ENCODE measurements around the gene MRS2. TPM values are rescaled to one million over a fixed set of nuclear protein-coding genes. Genes with fewer than 3 reads are reported as not detected.

MRS2 gene
- total and polyA plus RNA-seq, 2 donors (not counting 3 experiments of a cell fraction or from before 2014, with no cell fraction given): 12.1 to 21.1 TPM

DNA sequence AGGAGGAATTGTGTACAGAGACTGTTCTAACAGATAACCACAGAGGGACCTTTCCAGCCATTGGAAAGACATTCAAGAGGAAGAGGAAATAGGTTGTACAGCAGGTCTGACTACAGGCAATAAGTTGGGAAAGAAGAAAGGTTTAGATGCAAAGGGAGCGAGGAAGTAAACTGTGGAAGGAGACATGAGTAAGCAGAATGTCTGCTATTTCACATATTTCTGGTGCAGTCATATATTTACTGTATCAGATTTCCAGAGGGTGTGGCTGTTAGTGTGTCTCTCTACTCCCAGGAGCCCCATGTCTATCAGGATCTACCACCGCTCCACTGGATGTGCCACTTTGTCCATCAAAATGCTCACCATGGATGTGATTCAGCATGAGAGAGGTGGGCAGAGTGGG is 25.9 kb downstream of the MRS2 start:
- Histone ChIP-seq H3K9ac (replicated peaks; ENCODE audit: extremely low read depth, insufficient read depth, low read length) (no peak overlapping the region), H3K27me3 (ENCODE audit: control insufficient read depth in 2 of 2, insufficient read depth in 2 of 2, low read length in 2 of 2) (no peaks in the 10 kb centered on the region), H3K4me2 (ENCODE audit: insufficient read depth, low read length) (no peak overlapping the region), H4K20me1 (replicated peaks; ENCODE audit: control insufficient read depth, extremely low read depth, insufficient read depth, low read length) (no peaks in the 10 kb centered on the region), H3K4me1 (ENCODE audit: control insufficient read depth, extremely low read depth, insufficient read depth, low read length) (no peaks in the 10 kb centered on the region), H3K4me3 (replicated peaks in 1 of 3; ENCODE audit: insufficient read depth in 1 of 3, low read depth in 1 of 3, low read length in 3 of 3) (no peak overlapping the region), H3K36me3 (ENCODE audit: control insufficient read depth in 2 of 2, extremely low read depth in 1 of 2, insufficient read depth in 2 of 2, low read length in 2 of 2) (peaks cover 0 to 8% of the 10 kb centered on the region in 2 experiments), H3K9me3 (replicated peaks; ENCODE audit: control insufficient read depth, insufficient read depth, low read length) (no peaks in the 10 kb centered on the region), H3K9me1 (replicated peaks; ENCODE audit: control insufficient read depth, extremely low read depth, insufficient read depth, low read length) (no peaks in the 10 kb centered on the region), H3K27ac (ENCODE audit: insufficient read depth, low read depth, low read length) (no peak overlapping the region), H3K79me2 (ENCODE audit: control insufficient read depth, insufficient read depth, low read length) (no peaks in the 10 kb centered on the region), H2AFZ (ENCODE audit: low read depth, low read length) (no peak overlapping the region)
- FAIRE-seq (no peak), DNase-seq (ENCODE audit: low read depth, low spot score) (no peak)
- ChIA-PET CTCF (no interaction called here), POLR2A (no interaction called here)
- no TSS peak for BruUV-seq (replicated peaks)
- intact Hi-C loops (cut with micrococcal nuclease) (no loop called here), dilution Hi-C loops (cut with MboI; ENCODE audit: extremely low pct_ligation_motif_present, low sequenced_read_pairs) (no loop called here)
- TF ChIP-seq POLR2A (IDR thresholded peaks at IDR 0.05; ENCODE audit: low read depth, low read length): no peak
- TF ChIP-seq, protein P1, sequence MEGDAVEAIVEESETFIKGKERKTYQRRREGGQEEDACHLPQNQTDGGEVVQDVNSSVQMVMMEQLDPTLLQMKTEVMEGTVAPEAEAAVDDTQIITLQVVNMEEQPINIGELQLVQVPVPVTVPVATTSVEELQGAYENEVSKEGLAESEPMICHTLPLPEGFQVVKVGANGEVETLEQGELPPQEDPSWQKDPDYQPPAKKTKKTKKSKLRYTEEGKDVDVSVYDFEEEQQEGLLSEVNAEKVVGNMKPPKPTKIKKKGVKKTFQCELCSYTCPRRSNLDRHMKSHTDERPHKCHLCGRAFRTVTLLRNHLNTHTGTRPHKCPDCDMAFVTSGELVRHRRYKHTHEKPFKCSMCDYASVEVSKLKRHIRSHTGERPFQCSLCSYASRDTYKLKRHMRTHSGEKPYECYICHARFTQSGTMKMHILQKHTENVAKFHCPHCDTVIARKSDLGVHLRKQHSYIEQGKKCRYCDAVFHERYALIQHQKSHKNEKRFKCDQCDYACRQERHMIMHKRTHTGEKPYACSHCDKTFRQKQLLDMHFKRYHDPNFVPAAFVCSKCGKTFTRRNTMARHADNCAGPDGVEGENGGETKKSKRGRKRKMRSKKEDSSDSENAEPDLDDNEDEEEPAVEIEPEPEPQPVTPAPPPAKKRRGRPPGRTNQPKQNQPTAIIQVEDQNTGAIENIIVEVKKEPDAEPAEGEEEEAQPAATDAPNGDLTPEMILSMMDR (IDR thresholded peaks at IDR 0.05; ENCODE audit: extremely low read depth in 1 of 2, insufficient read depth in 1 of 2, low read depth in 1 of 2, low read length in 2 of 2): no peak
- no peak for TF ChIP-seq GATA2 (IDR thresholded peaks at IDR 0.05; ENCODE audit: insufficient read depth, insufficient read length, low read depth, low read length)
- TF ChIP-seq, protein P2, sequence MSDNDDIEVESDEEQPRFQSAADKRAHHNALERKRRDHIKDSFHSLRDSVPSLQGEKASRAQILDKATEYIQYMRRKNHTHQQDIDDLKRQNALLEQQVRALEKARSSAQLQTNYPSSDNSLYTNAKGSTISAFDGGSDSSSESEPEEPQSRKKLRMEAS (IDR thresholded peaks at IDR 0.05; ENCODE audit: insufficient read depth, insufficient read length): no peak
- TF ChIP-seq MYC (IDR thresholded peaks at IDR 0.05; ENCODE audit: low read depth, low read length): no peak
- no peak for TF ChIP-seq JUN (IDR thresholded peaks at IDR 0.05; ENCODE audit: borderline replicate concordance, insufficient read depth, insufficient read length, low read depth)
- no peak for TF ChIP-seq POLR2AphosphoS5 (IDR thresholded peaks at IDR 0.05; ENCODE audit: insufficient read depth, low read depth, low read length)
- no peak for TF ChIP-seq EZH2 (IDR thresholded peaks at IDR 0.05; ENCODE audit: borderline replicate concordance, low read depth, low read length, severe bottlenecking)
- no peak for TF ChIP-seq FOS (IDR thresholded peaks at IDR 0.05; ENCODE audit: borderline replicate concordance, insufficient read depth, low read length)
